BJ (cell line): ENCODE measurements around the gene TJAP1. TPM values are rescaled to one million over a fixed set of nuclear protein-coding genes. Genes with fewer than 3 reads are reported as not detected.

ENCODE experiments used
- CTCF ChIA-PET: fragments of 350-600 bp; formaldehyde crosslinking; extraction: SDS; loops from one replicate; lab custom pipeline; 2021; ENCODE audit warnings: antibody characterized with exemption, inconsistent platforms; lab: Yijun Ruan, JAX
- POLR2A ChIA-PET: fragments of 300-600 bp; sonication (Branson Sonifier 250); formaldehyde crosslinking; extraction: SDS; loops from one replicate; lab custom pipeline; 2021; ENCODE audit warnings: antibody characterized with exemption; lab: Charles Lee
- DNase-seq: peaks from one replicate; pipeline ENCODE4 v3.0.0-alpha.2; 2011; ENCODE audit warnings: low read depth
- H3K27me3 ChIP-seq: 2 replicates; pipeline ENCODE4 v1.6.0; 2011; ENCODE audit warnings: low read length; ENCODE audit not compliant: control insufficient read depth, insufficient read depth
- H3K36me3 ChIP-seq: 2 replicates; pipeline ENCODE4 v1.5.1; 2011; ENCODE audit warnings: low read length; ENCODE audit not compliant: control insufficient read depth, insufficient read depth
- H3K4me3 ChIP-seq: 2 replicates; pipeline ENCODE4 v1.5.1; 2011; ENCODE audit warnings: low read depth, mild to moderate bottlenecking, control low read depth, low read length
- CTCF ChIP-seq: IDR thresholded peaks from 2 replicates; pipeline ENCODE4 v1.5.1; 2011; ENCODE audit warnings: low read depth, mild to moderate bottlenecking, control low read depth, inconsistent platforms, low read length, moderate library complexity; ENCODE audit not compliant: insufficient read depth
- polyA plus RNA-seq: library from polyadenylated mRNA; depleted of rRNA; stranded (reverse); fragments of >200 nt; gene quantifications from 2 replicates; pipeline ENCODE4 v1.2.3, GENCODE V29; 2011

The TJAP1 gene
- polyA plus RNA-seq, 1 experiment = 29.0 TPM

- CTCF ChIA-PET = interaction anchor here (1.0 to 2.5 kb wide), 3 partner anchors 35 to 60 kb away, joined by 3 to 17 read pairs (median 9); no protein-coding TSS in a partner anchor
- TF ChIP-seq CTCF = no peak
- POLR2A ChIA-PET = interaction anchor here (1.6 kb wide), 1 partner anchor 11 kb away, joined by 5 read pairs; no protein-coding TSS in a partner anchor
- H3K4me3 ChIP-seq = no peak overlapping the region
- DNase-seq = no peak
- H3K36me3 ChIP-seq = peaks cover 48% of the 10 kb centered on the region
- H3K27me3 ChIP-seq = no peaks in the 10 kb centered on the region
Observed at GRCh38 chr6:43447604-43448003, 29.8 kb upstream of the TJAP1 start.

GRCh38 chr6:43448916-43449315 lies 28.5 kb upstream of the TJAP1 start:
- DNase-seq = no peak
- TF ChIP-seq CTCF = no peak
- CTCF ChIA-PET = interaction anchor here (0.8 to 2.5 kb wide), 3 partner anchors 9 to 58 kb away, joined by 3 to 17 read pairs (median 8); no protein-coding TSS in a partner anchor
- Histone ChIP-seq H3K36me3 (peaks cover 47% of the 10 kb centered on the region), H3K4me3 (no peak overlapping the region), H3K27me3 (no peaks in the 10 kb centered on the region)
- POLR2A ChIA-PET = no interaction called here

- no peaks in the 10 kb centered on the region for H3K27me3 ChIP-seq
- peaks cover 37% of the 10 kb centered on the region for H3K36me3 ChIP-seq
- ChIA-PET CTCF (interaction anchor here (1.0 to 8.0 kb wide), 2 partner anchors 56 to 186 kb away, joined by 3 to 134 read pairs; partner anchors contain the start of gene LRRC73), POLR2A (no interaction called here)
- TF ChIP-seq CTCF = no peak
- no peak for DNase-seq
- H3K4me3 ChIP-seq = no peak overlapping the region
Observed at GRCh38 chr6:43450699-43451131, 26.7 kb upstream of the TJAP1 start.

- no peak for DNase-seq
- ChIA-PET CTCF (interaction anchor here (1.0 to 8.0 kb wide), 2 partner anchors 55 to 187 kb away, joined by 3 to 134 read pairs; partner anchors contain the start of gene LRRC73), POLR2A (no interaction called here)
- peaks cover 34% of the 10 kb centered on the region for H3K36me3 ChIP-seq
- no peak for TF ChIP-seq CTCF
- no peaks in the 10 kb centered on the region for H3K27me3 ChIP-seq
- H3K4me3 ChIP-seq = no peak overlapping the region
Observed at GRCh38 chr6:43451348-43451747, 26.0 kb upstream of the TJAP1 start.

- TF ChIP-seq CTCF = no peak
- Histone ChIP-seq H3K27me3 (0 out of 2 replicates have a peak, but pooled peaks cover 2% of the 10 kb centered on the region), H3K36me3 (peaks cover 34% of the 10 kb centered on the region), H3K4me3 (no peak overlapping the region)
- no peak for DNase-seq
- ChIA-PET POLR2A (no interaction called here), CTCF (interaction anchor here (2.6 to 8.0 kb wide), 3 partner anchors 10 to 54 kb away, joined by 11 to 134 read pairs (median 87); partner anchors contain the start of gene LRRC73)
Observed at GRCh38 chr6:43451939-43452338, 25.4 kb upstream of the TJAP1 start.
